A549 (cell line): ENCODE results near the gene SHISA4. TPM values are rescaled to one million over a fixed set of nuclear protein-coding genes. Genes with fewer than 3 reads are reported as not detected.

Experiments used
- ATAC-seq, 2 experiments: fragments of 200-7000 bp in 1 of 2; fragments of >200 bp in 1 of 2; cut with Nextera tagmentation in 1 of 2; cut with Tn5 transposase in 1 of 2; 3 replicates each; pipeline versions ENCODE4 v1.8.0 to v1.9.1; 2018 to 2020; ENCODE audit warnings: mild to moderate bottlenecking in 1 of 2, moderate library complexity in 1 of 2
- CTCF ChIA-PET: fragments of 300-600 bp; sonication (Branson Sonifier 250); formaldehyde crosslinking; extraction: SDS; loops from one replicate; lab custom pipeline; 2021; ENCODE audit warnings: antibody characterized with exemption, inconsistent platforms; lab: Yijun Ruan, JAX
- POLR2A ChIA-PET: fragments of 350-600 bp; formaldehyde crosslinking; extraction: SDS; loops from one replicate; lab custom pipeline; 2021; ENCODE audit warnings: antibody characterized with exemption, inconsistent platforms; lab: Yijun Ruan, JAX
- DNase-seq, 2 experiments: peaks; one replicate each; pipeline versions ENCODE4 v3.0.0 to v3.0.0-alpha.2; 2011 to 2016; ENCODE audit warnings: low read depth in 1 of 2, low spot score in 1 of 2
- FAIRE-seq: peaks from 2 replicates; lab custom pipeline; 2011; peaks lifted over from hg19 to GRCh38; lab: Jason Lieb, UNC
- H3K27ac ChIP-seq, 2 experiments: fragments of >200 bp; sonication (Bioruptor Twin); formaldehyde crosslinking; 3 replicates each; pipeline ENCODE4 v1.5.1; 2016 to 2017
- H3K4me1 ChIP-seq: fragments of >200 bp; sonication (Bioruptor Twin); formaldehyde crosslinking; 3 replicates; pipeline ENCODE4 v1.6.1; 2016
- H3K4me2 ChIP-seq: fragments of >200 bp; sonication (Bioruptor Twin); formaldehyde crosslinking; 3 replicates; pipeline ENCODE4 v1.6.1; 2016
- H3K4me3 ChIP-seq: fragments of >200 bp; sonication (Bioruptor Twin); formaldehyde crosslinking; 3 replicates; pipeline ENCODE4 v1.5.1; 2016
- H3K9me3 ChIP-seq: fragments of >200 bp; sonication (Bioruptor Twin); formaldehyde crosslinking; 3 replicates; pipeline ENCODE4 v1.6.1; 2016
- BHLHE40 ChIP-seq: IDR thresholded peaks from 2 replicates; pipeline ENCODE4 v1.6.1; 2012; ENCODE audit warnings: low read depth, low read length, inconsistent platforms
- CHD2 ChIP-seq: fragments of 150-350 bp; IDR thresholded peaks from 2 replicates; pipeline ENCODE4 v1.6.1; 2014; ENCODE audit warnings: low read length; ENCODE audit not compliant: partially characterized antibody
- CHD4 ChIP-seq: fragments of 200-600 bp; sonication (generic); IDR thresholded peaks from 2 replicates; pipeline ENCODE4 v1.6.1; 2016; ENCODE audit warnings: antibody characterized with exemption, mild to moderate bottlenecking, borderline replicate concordance
- EHMT2 ChIP-seq: fragments of 200-600 bp; sonication (generic); IDR thresholded peaks from 2 replicates; pipeline ENCODE4 v1.6.1; 2016; ENCODE audit warnings: antibody characterized with exemption, low read depth, mild to moderate bottlenecking, moderate library complexity
- EP300 ChIP-seq, 2 experiments: fragments of >200 bp; sonication (Bioruptor Twin); formaldehyde crosslinking; IDR thresholded peaks; 2 replicates in 1 of 2; 3 replicates in 1 of 2; pipeline ENCODE4 v1.6.1; 2016 to 2017
- ESRRA ChIP-seq: fragments of 150-350 bp; IDR thresholded peaks from 2 replicates; pipeline ENCODE4 v1.6.1; 2014; ENCODE audit warnings: mild to moderate bottlenecking, low read length, borderline replicate concordance
- FOSB ChIP-seq: fragments of 250-450 bp; sonication (Bioruptor Pico); IDR thresholded peaks from 2 replicates; pipeline ENCODE4 v1.5.0; 2020; ENCODE audit warnings: mild to moderate bottlenecking, moderate library complexity
- FOSL2 ChIP-seq, 2 experiments: fragments of 450-650 bp in 1 of 2; fragments of >200 bp in 1 of 2; sonication (Bioruptor Twin) in 1 of 2; formaldehyde crosslinking; IDR thresholded peaks; 2 replicates each; pipeline versions ENCODE4 v1.5.0 to v1.6.1; 2016 to 2020; ENCODE audit warnings: mild to moderate bottlenecking in 1 of 2, moderate library complexity in 1 of 2
- GATA3 ChIP-seq: IDR thresholded peaks from 2 replicates; pipeline ENCODE4 v1.6.1; 2012; ENCODE audit warnings: borderline replicate concordance
- HEYL ChIP-seq: fragments of 250-450 bp; sonication (Bioruptor Pico); IDR thresholded peaks from 2 replicates; pipeline ENCODE4 v1.8.0; 2021; ENCODE audit warnings: mild to moderate bottlenecking, moderate library complexity
- HOXB5 ChIP-seq: fragments of 250-450 bp; sonication (Bioruptor Pico); IDR thresholded peaks from 2 replicates; pipeline ENCODE4 v1.5.0; 2020; ENCODE audit warnings: mild to moderate bottlenecking, moderate library complexity
- KDM5A ChIP-seq: fragments of 200-600 bp; sonication (generic); IDR thresholded peaks from 2 replicates; pipeline ENCODE4 v1.6.1; 2016; ENCODE audit warnings: antibody characterized with exemption, mild to moderate bottlenecking
- MAFK ChIP-seq: fragments of 450-650 bp; IDR thresholded peaks from 2 replicates; pipeline ENCODE4 v1.6.1; 2014; ENCODE audit not compliant: partially characterized antibody
- MAZ ChIP-seq: fragments of 150-350 bp; IDR thresholded peaks from 2 replicates; pipeline ENCODE4 v1.6.1; 2014; ENCODE audit warnings: antibody characterized with exemption, low read depth, low read length, borderline replicate concordance
- NR3C1 ChIP-seq: fragments of >200 bp; sonication (Bioruptor Twin); formaldehyde crosslinking; IDR thresholded peaks from 3 replicates; pipeline ENCODE4 v1.6.1; 2017
- POLR2AphosphoS2 ChIP-seq: conservative IDR thresholded peaks from 2 replicates; pipeline ENCODE4 v1.6.1; 2012; ENCODE audit warnings: low read length, improper control_type of control experiment, inconsistent platforms
- RARB ChIP-seq: fragments of 250-450 bp; sonication (Bioruptor Pico); IDR thresholded peaks from 2 replicates; pipeline ENCODE4 v1.8.0; 2021; ENCODE audit warnings: mild to moderate bottlenecking, moderate library complexity
- RNF2 ChIP-seq: fragments of 200-600 bp; sonication (generic); IDR thresholded peaks from 2 replicates; pipeline ENCODE4 v1.6.1; 2016; ENCODE audit warnings: low read depth, mild to moderate bottlenecking, antibody characterized with exemption, moderate library complexity, borderline replicate concordance
- ZC3H11A ChIP-seq: fragments of 450-650 bp; IDR thresholded peaks from 2 replicates; pipeline ENCODE4 v1.6.1; 2014; ENCODE audit warnings: antibody characterized with exemption, mild to moderate bottlenecking
- ZSCAN20 ChIP-seq: fragments of 250-450 bp; sonication (Bioruptor Pico); IDR thresholded peaks from 2 replicates; pipeline ENCODE4 v1.8.0; 2022; ENCODE audit warnings: mild to moderate bottlenecking, moderate library complexity
- WGBS: methylation state at CpG from one replicate; pipeline ENCODE4 v1.1.6; 2017; ENCODE audit errors: missing lambda C conversion rate; 5-methylcytosine and 5-hydroxymethylcytosine counted together
- polyA plus RNA-seq, 4 experiments: library from polyadenylated mRNA; depleted of rRNA in 3 of 4; stranded (reverse); fragments of >200 nt; fragmentation: RNase III in 1 of 4; extraction: RNeasy Plus Mini Kit Qiagen cat#74134 plus additional on column Dnase treatment in 1 of 4; gene quantifications; 2 replicates in 3 of 4; 3 replicates in 1 of 4; pipeline ENCODE4 v1.2.3, GENCODE V29; 2011 to 2017
- TF ChIP-seq, protein P1 (sequence below): IDR thresholded peaks from 2 replicates; pipeline ENCODE4 v1.6.1; 2012; ENCODE audit warnings: low read depth, borderline replicate concordance
- TF ChIP-seq, protein P2 (sequence below): fragments of 250-450 bp; sonication (Bioruptor Pico); IDR thresholded peaks from 2 replicates; pipeline ENCODE4 v1.5.0; 2021; ENCODE audit warnings: mild to moderate bottlenecking, moderate library complexity, borderline replicate concordance
- TF ChIP-seq, protein P3 (sequence below): fragments of 150-350 bp; IDR thresholded peaks from 2 replicates; pipeline ENCODE4 v1.6.1; 2014; ENCODE audit warnings: low read depth, mild to moderate bottlenecking, low read length

The SHISA4 gene
- polyA plus RNA-seq, 2 of the 4 experiments (the other 2 are of a cell fraction) = 10.0 to 15.0 TPM

DNA sequence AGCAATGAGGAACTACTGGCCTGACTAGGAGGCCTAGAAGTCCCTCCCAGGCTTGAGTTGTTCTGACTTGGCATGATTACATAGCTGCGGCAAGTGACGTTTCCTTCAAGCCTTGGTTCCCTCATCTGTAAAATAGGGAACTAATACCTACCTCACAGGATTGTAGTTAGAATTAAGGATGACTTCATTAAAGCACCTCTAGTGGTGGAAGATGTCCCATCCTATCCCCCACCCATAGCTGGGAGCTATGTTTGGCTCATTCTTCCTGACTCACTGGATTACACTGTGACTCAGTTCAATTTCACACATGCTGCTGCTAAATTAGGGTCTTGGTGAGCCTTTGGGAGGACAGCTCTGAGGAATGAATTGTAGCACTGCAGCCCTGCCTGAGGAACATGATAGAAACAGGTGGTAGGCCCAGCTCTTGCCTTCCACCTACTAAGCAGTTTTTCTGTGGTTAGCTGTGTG is 6.0 kb upstream of the SHISA4 start:
- ChIA-PET CTCF (interaction anchor here (0.7 to 16.1 kb wide), 6 partner anchors 12 to 235 kb away, joined by 3 to 245 read pairs (median 4); no protein-coding TSS in a partner anchor), POLR2A (interaction anchor here (1.2 kb wide), 1 partner anchor 13 kb away, joined by 3 read pairs; no protein-coding TSS in a partner anchor)
- Histone ChIP-seq H3K27ac (peak overlapping the region; percentile 43 to 55; a peak in 5 of 6 replicates), H3K4me3 (no peak overlapping the region), H3K9me3 (no peaks in the 10 kb centered on the region), H3K4me1 (peaks cover 40% of the 10 kb centered on the region), H3K4me2 (peak overlapping the region; percentile 54)
- DNase-seq (peak in 1 of 2 experiments; percentile 44), FAIRE-seq (no peak), ATAC-seq (peak; percentile 35 to 50; a peak in 4 of 6 replicates)
- WGBS = 86% methylated on average over 2 of the region's 2 CpGs
- peak; percentile 36 for TF ChIP-seq MAFK
- TF ChIP-seq, protein P1, sequence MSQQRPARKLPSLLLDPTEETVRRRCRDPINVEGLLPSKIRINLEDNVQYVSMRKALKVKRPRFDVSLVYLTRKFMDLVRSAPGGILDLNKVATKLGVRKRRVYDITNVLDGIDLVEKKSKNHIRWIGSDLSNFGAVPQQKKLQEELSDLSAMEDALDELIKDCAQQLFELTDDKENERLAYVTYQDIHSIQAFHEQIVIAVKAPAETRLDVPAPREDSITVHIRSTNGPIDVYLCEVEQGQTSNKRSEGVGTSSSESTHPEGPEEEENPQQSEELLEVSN = no peak
- no peak for TF ChIP-seq ZSCAN20 (CRISPR knock-in tag)
- no peak for TF ChIP-seq BHLHE40
- no peak for TF ChIP-seq POLR2AphosphoS2
- TF ChIP-seq NR3C1 = no peak
- no peak for TF ChIP-seq ESRRA
- TF ChIP-seq RARB (CRISPR knock-in tag) = 0 out of 2 replicates have a peak, but pooled peaks have one; percentile 43
- TF ChIP-seq, protein P2, sequence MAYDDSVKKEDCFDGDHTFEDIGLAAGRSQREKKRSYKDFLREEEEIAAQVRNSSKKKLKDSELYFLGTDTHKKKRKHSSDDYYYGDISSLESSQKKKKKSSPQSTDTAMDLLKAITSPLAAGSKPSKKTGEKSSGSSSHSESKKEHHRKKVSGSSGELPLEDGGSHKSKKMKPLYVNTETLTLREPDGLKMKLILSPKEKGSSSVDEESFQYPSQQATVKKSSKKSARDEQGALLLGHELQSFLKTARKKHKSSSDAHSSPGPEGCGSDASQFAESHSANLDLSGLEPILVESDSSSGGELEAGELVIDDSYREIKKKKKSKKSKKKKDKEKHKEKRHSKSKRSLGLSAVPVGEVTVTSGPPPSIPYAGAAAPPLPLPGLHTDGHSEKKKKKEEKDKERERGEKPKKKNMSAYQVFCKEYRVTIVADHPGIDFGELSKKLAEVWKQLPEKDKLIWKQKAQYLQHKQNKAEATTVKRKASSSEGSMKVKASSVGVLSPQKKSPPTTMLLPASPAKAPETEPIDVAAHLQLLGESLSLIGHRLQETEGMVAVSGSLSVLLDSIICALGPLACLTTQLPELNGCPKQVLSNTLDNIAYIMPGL = no peak
- no peak for TF ChIP-seq CHD4
- no peak for TF ChIP-seq GATA3
- no peak for TF ChIP-seq RNF2
- no peak for TF ChIP-seq FOSL2 (IDR thresholded peaks at IDR 0.05)
- TF ChIP-seq FOSL2 (CRISPR knock-in tag; IDR thresholded peaks at IDR 0.05) = peak; percentile 46
- TF ChIP-seq EHMT2 = no peak
- no peak for TF ChIP-seq EP300 (IDR thresholded peaks at IDR 0.05)
- no peak for TF ChIP-seq HEYL (CRISPR knock-in tag)
- no peak for TF ChIP-seq MAZ
- TF ChIP-seq KDM5A = no peak
- no peak for TF ChIP-seq HOXB5 (CRISPR knock-in tag)
- TF ChIP-seq ZC3H11A = no peak

DNA sequence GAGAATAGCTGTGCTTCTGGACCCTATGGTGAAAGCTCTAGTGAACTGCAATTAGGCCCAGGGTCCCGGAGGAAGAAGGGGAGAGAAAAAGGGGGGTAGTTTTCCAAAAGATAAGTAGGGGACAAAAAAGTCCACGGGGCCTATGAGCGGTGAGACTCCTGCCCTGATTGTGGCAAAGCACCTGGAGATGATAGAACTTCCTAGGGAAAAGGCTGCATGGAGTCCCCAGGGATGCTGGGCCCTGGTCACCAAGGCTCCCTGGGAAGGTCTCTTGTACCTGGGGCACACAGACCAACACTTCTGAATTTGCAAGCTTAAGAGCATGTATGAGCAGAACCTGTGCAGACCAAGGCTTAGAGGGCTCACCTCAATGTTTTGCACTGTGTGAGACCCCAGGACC is 5.4 kb upstream of the SHISA4 start:
- no peak for DNase-seq
- CTCF ChIA-PET = interaction anchor here (1.0 to 16.1 kb wide), 8 partner anchors 12 to 252 kb away, joined by 3 to 245 read pairs (median 4); no protein-coding TSS in a partner anchor
- no peak for TF ChIP-seq HOXB5 (CRISPR knock-in tag)
- no peak for TF ChIP-seq EP300 (IDR thresholded peaks at IDR 0.05)
- TF ChIP-seq, protein P3, sequence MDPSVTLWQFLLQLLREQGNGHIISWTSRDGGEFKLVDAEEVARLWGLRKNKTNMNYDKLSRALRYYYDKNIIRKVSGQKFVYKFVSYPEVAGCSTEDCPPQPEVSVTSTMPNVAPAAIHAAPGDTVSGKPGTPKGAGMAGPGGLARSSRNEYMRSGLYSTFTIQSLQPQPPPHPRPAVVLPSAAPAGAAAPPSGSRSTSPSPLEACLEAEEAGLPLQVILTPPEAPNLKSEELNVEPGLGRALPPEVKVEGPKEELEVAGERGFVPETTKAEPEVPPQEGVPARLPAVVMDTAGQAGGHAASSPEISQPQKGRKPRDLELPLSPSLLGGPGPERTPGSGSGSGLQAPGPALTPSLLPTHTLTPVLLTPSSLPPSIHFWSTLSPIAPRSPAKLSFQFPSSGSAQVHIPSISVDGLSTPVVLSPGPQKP = no peak
- no peak for TF ChIP-seq CHD2
- TF ChIP-seq FOSB (CRISPR knock-in tag) = 0 out of 2 replicates have a peak, but pooled peaks have one; percentile 22
- Histone ChIP-seq H3K27ac (peak overlapping the region; percentile 43 to 55), H3K4me1 (peaks cover 46% of the 10 kb centered on the region), H3K4me2 (peak overlapping the region; percentile 54), H3K4me3 (no peak overlapping the region), H3K9me3 (no peaks in the 10 kb centered on the region)
- FAIRE-seq = peak; percentile 76
- POLR2A ChIA-PET = interaction anchor here (1.2 kb wide), 2 partner anchors 13 to 72 kb away, joined by 3 read pairs; partner anchors contain the start of gene TIMM17A
- 78% methylated on average over 3 of the region's 3 CpGs for WGBS
- peak in 1 of 2 experiments; percentile 5; a peak in 3 of 6 replicates for ATAC-seq
